ENCODE measurements around the gene SCN11A. TPM values are rescaled to one million over a fixed set of nuclear protein-coding genes. Genes with fewer than 3 reads are reported as not detected.
A peak's percentile ranks its signal among the peaks of the same experiment; 100 is the strongest.
"Not testable (repeated sequence)": the region's sequence is repeated elsewhere in the genome, so short reads cannot be mapped to it uniquely, and the experiment has no call there.

Gene SCN11A
- total RNA-seq, 4 donors from 2014 or later = 0.21 to 0.98 (median 0.59) TPM

DNA sequence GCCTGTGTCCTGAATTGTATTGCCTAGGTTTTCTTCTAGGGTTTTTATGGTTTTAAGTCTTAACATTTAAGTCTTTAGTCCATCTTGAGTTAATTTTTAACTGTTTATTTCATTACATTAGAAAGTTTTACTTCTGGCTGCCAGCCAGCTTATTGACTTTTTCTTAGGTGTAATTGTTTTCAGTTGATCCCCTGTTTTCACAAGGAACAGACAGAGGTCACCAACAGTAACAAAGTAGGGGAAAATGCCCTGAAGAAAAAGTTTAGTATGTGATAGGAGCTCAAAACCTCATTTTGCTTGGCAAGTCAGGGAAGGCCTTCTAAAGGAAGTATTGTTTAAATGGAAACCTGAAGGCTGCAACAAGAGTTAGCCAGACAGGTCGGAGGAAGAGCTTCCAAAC lies 10.4 kb upstream of the SCN11A start:
- Histone ChIP-seq H3K27me3 (no peaks in the 10 kb centered on the region), H3K36me3 (peaks cover 0 to 25% (median 0%) of the 10 kb centered on the region in 3 donors), H3K27ac (no peak overlapping the region), H3K4me1 (peaks cover 0 to 7% (median 0%) of the 10 kb centered on the region in 4 donors), H3K4me3 (no peak overlapping the region), H3K9me3 (no peaks in the 10 kb centered on the region)
- WGBS, 2 donors = 49 to 59% methylated on average over 1 of the region's 1 CpG
- DNase-seq (ENCODE audit: low spot score in 2 of 2) = no peak
- TF ChIP-seq POLR2A (IDR thresholded peaks at IDR 0.05) (no peak), EP300 (IDR thresholded peaks at IDR 0.05) (no peak)
- TF ChIP-seq, protein P1, sequence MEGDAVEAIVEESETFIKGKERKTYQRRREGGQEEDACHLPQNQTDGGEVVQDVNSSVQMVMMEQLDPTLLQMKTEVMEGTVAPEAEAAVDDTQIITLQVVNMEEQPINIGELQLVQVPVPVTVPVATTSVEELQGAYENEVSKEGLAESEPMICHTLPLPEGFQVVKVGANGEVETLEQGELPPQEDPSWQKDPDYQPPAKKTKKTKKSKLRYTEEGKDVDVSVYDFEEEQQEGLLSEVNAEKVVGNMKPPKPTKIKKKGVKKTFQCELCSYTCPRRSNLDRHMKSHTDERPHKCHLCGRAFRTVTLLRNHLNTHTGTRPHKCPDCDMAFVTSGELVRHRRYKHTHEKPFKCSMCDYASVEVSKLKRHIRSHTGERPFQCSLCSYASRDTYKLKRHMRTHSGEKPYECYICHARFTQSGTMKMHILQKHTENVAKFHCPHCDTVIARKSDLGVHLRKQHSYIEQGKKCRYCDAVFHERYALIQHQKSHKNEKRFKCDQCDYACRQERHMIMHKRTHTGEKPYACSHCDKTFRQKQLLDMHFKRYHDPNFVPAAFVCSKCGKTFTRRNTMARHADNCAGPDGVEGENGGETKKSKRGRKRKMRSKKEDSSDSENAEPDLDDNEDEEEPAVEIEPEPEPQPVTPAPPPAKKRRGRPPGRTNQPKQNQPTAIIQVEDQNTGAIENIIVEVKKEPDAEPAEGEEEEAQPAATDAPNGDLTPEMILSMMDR (IDR thresholded peaks at IDR 0.05) = no peak

DNA sequence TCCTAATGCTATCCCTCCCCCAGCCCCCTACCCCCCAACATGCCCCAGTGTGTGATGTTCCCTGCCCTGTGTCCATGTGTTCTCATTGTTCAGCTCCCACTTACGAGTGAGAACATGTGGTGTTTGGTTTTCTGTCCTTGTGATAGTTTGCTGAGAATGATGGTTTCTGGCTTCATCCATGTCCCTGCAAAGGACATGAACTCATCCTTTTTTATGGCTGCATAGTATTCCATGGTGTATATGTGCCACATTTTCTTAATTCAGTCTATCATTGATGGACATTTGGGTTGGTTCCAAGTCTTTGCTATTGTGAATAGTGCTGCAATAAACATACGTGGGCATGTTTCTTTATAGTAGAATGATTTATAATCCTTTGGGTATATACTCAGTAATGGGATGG lies 9.5 kb upstream of the SCN11A start:
- Histone ChIP-seq H3K4me1 (peaks cover 0 to 14% (median 0%) of the 10 kb centered on the region in 4 donors), H3K36me3 (peaks cover 0 to 16% (median 0%) of the 10 kb centered on the region in 3 donors)
- not testable (repeated sequence) for H3K4me3 ChIP-seq; H3K27ac ChIP-seq; DNase-seq (ENCODE audit: low spot score in 2 of 2); H3K27me3 ChIP-seq; H3K9me3 ChIP-seq
- 72 to 78% methylated on average over 2 of the region's 2 CpGs for WGBS, 2 donors

DNA sequence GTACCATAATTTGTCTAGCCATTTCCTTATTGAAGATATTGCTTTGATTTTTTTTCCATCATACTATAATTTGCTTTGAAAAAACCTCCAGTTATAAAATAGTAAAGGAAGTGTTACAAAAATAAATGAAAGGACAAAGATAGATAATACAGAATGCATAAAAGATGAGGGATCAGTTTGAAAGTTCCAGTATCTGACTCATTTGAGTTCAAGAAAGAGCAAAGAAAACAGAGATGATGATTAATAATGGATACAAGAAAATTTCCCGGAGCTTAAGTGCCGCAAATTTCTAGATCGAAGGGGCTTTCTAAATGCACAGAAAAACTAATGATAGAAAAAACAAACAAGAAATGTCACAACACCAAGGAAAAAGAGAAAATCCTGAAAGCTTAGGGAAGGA lies 4.4 kb upstream of the SCN11A start:
- WGBS, 2 donors = 71% methylated on average over 3 of the region's 3 CpGs
- Histone ChIP-seq H3K4me1 (peaks cover 0 to 38% (median 12%) of the 10 kb centered on the region in 4 donors), H3K27me3 (no peaks in the 10 kb centered on the region), H3K9me3 (no peaks in the 10 kb centered on the region), H3K4me3 (no peak overlapping the region), H3K27ac (no peak overlapping the region), H3K36me3 (no peaks in the 10 kb centered on the region)
- TF ChIP-seq EP300 (IDR thresholded peaks at IDR 0.05) (no peak), POLR2A (IDR thresholded peaks at IDR 0.05) (no peak)
- TF ChIP-seq, protein P1 (IDR thresholded peaks at IDR 0.05) = no peak
- no peak for DNase-seq (ENCODE audit: low spot score in 2 of 2)

DNA sequence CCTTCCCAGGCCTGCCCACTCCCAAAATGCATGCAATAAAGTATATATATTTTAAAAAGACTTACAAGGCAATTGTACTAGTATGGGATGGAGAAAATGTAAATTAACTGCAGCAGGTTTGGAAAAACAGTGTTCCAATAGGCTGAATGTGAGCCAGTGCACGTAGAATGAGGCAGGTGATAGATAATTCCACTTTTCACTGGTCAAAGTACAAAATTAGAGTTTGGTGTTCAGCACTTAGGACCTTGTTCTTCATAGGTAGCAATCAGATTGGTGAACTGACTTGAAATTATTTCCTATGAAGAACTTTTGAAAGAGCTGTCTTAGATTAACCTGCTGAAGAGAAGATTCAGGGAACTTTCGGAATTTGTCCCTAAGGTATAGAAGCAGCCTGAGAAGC lies 2.0 kb upstream of the SCN11A start:
- no peak overlapping the region for H3K27ac ChIP-seq
- peaks cover 0 to 47% (median 12%) of the 10 kb centered on the region in 4 donors for H3K4me1 ChIP-seq
- no peaks in the 10 kb centered on the region for H3K36me3 ChIP-seq
- H3K27me3 ChIP-seq = no peaks in the 10 kb centered on the region
- H3K4me3 ChIP-seq = no peak overlapping the region
- DNase-seq (ENCODE audit: low spot score in 2 of 2) = no peak
- 87 to 89% methylated on average over 2 of the region's 2 CpGs for WGBS, 2 donors
- no peaks in the 10 kb centered on the region for H3K9me3 ChIP-seq
- TF ChIP-seq EP300 (IDR thresholded peaks at IDR 0.05) = no peak
- no peak for TF ChIP-seq POLR2A (IDR thresholded peaks at IDR 0.05)
- TF ChIP-seq, protein P1 (IDR thresholded peaks at IDR 0.05) = no peak

DNA sequence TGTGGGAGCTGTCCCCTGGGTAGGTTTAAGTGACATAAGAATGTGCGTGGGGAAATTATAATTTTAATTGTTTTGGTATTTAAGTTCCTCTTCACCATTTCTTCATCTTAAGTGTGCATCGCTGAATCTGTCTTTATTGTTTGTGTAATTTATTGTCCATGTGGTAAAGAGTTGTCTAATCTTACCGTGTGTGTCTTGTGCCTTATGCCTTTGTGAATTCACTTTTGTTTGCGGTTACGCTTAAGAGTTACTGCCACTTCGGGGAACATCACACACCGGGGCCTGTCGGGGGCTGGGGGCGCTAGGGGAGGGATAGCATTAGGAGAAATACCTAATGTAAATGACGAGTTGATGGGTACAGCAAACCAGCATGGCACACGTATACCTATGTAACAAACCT lies 839 bp upstream of the SCN11A start:
- WGBS, 2 donors = 2% methylated on average over 11 of the region's 11 CpGs
- no peak for TF ChIP-seq EP300 (IDR thresholded peaks at IDR 0.05)
- TF ChIP-seq, protein P1 (IDR thresholded peaks at IDR 0.05) = no peak
- TF ChIP-seq POLR2A (IDR thresholded peaks at IDR 0.05) = no peak
- H3K4me1 ChIP-seq = peaks cover 0 to 47% (median 12%) of the 10 kb centered on the region in 4 donors
- DNase-seq (ENCODE audit: low spot score in 2 of 2) = no peak
- H3K4me3 ChIP-seq = peak overlapping the region; percentile 77 to 99 (median 96)
- H3K9me3 ChIP-seq = no peaks in the 10 kb centered on the region
- H3K36me3 ChIP-seq = no peaks in the 10 kb centered on the region
- peak overlapping the region; percentile 82 to 96 (median 94) for H3K27ac ChIP-seq
- H3K27me3 ChIP-seq = no peaks in the 10 kb centered on the region

DNA sequence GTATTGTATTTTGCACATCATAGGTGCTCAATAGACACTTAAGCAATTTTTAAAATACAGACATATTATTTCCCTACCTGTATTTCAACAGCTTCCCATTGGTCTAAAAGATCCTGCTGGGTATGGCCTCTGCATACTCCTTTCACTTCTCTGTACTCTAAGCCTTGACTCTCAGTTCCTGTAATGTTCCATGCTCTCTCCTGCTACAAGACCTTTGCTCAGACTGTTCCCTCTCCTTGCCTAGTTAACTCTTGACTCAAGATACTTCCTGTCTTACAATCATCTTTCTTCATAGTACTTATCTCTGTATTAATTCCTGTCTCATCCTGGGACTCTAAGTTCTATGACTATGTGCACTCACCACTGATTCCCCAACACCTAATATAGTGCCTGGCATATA lies 1.7 kb downstream of the SCN11A start:
- Histone ChIP-seq H3K9me3 (no peaks in the 10 kb centered on the region), H3K27me3 (no peaks in the 10 kb centered on the region), H3K4me1 (peaks cover 0 to 39% (median 12%) of the 10 kb centered on the region in 4 donors), H3K27ac (no peak overlapping the region), H3K4me3 (no peak overlapping the region), H3K36me3 (no peaks in the 10 kb centered on the region)
- no peak for DNase-seq (ENCODE audit: low spot score in 2 of 2)
- TF ChIP-seq POLR2A (IDR thresholded peaks at IDR 0.05) (no peak), EP300 (IDR thresholded peaks at IDR 0.05) (no peak)
- TF ChIP-seq, protein P1 (IDR thresholded peaks at IDR 0.05) = no peak

Data from tibial nerve (tissue), 4 donors.